NCI-H2029 (cell line): ENCODE data around the gene FAM83G.
"Not testable (repeated sequence)": the region's sequence is repeated elsewhere in the genome, so short reads cannot be mapped to it uniquely, and the experiment has no call there.

ENCODE experiments used
- DNase-seq: peaks from one replicate; lab custom pipeline; 2025; lab: John Stamatoyannopoulos, UW

Gene FAM83G

DNA sequence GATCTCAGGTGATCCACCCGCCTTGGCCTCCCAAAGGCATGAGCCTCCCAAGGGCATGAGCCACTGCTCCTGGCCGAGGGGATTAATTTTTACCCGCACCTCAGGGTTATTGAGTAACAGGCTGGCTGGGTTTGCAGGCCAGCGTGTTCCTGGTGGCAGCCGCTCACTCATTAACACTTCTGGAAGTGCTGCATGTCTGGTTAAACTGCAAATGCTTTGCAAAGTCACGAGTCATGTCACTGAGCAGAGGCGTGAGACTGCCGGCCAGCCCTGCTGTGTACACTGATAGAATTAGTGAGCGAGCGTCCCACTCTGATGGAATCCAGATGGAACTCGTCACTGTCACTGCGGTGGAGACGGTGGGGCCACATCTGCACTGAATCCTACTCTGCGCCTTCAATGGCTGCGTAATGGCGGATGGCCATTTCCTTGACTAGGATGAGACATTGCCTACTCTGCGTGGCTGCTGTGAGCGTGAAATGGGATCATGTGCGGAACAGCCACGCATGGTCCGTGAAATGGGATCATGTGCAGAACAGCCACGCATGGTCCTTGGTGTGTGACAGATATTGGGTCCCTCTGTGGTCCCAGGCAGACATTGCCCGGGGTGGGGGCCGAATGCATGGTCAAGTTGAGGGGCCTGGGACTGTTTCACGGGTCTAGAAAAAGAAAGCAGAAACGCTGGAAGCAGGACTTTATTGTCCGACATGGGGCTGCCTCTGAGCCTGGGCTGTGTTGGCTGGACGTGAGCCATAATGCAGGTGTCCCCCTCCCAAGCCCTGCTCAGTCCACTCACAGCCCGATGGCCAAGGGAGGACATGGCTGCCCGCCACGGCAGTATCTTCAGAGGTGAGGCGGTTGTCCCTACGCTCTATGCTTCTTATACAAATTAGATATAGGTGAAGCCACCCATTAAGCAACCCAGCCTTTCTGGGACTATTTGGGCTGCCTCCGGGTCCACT lies 53.3 kb downstream of the FAM83G start:
- no peak for DNase-seq

DNA sequence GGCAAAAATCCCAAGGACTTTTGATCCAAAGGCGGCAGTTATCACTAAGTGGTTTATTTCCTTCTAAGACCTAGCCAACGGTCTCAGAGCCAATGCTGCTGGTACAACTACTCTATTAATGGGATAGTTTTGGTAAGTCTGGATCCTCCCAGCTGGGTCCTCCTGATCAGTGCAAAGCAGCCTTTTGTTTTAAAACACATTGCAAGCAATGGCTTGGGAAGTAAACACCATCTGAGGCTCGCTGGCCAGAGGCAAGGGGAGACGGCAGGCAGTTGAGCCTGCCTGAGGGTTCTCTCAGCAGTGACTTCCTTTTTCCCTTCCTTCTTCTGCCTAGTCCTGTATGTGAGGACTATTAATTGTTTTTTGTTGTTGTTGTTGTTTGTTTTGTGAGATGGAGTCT lies 54.2 kb downstream of the FAM83G start:
- no peak for DNase-seq

DNA sequence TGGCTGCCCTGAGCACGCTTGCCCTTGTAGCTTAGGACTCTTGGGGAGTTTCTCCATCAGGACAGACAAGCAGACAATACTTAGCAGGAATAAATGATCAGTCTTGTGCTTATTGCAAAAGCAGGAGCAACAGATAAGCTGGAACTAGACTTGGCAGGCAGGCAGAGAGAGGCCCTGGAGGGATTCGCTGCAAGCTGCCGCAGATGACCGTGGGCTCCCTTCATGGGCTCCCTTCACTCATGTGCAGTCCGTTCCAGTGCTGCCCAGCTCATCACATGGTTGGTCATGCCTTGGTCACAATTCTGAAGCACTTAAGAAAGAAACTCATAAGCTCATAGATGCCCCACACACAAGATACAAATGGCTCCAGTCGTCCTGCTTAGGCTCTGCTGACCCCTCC lies 55.0 kb downstream of the FAM83G start:
- DNase-seq = no peak

DNA sequence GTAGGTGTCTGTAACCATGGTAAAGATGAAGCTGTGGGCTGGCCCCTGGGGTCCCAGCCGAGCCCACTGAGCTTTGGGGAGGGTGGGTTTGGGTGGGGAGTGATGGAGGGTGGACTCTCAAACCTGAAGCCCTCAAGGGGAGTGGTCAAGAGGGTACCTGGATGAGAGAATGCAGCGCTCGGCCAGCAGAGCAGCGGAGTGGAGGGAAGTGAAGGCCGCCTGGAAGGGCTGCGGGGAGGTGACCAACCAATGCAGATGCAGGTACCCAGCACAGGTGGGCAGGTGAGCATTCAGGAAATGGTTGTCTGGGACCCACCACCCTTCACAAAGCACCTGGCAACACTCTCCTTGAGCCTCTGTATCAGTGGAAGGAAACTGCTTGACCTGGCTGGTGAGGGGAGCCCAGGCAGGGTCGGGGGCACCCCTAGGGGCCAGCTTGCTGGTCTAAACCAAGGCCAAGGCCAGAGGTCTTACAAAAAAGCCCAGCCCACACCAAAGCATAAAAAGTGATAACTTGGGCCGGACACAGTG lies 56.0 kb downstream of the FAM83G start:
- no peak for DNase-seq

DNA sequence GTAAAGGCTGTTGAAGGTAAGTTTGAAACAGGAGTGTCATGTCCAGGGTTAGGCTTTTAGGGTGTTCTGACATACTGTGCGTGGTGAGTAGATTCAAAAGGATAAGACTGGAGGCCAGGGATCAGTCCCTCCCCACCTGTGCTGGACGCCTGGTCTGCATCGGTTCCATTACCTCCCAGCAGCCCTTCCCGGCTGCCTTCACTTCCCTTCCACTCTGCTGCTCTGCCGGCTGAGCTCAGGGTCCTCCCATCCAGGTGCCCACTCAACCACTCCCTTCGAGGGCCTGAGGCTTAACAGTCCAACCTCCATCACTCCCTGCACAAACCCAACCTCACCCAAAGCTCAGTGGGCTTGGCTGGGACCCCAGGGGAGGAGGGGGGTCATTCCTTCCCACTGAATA lies 56.7 kb downstream of the FAM83G start:
- DNase-seq = no peak

DNA sequence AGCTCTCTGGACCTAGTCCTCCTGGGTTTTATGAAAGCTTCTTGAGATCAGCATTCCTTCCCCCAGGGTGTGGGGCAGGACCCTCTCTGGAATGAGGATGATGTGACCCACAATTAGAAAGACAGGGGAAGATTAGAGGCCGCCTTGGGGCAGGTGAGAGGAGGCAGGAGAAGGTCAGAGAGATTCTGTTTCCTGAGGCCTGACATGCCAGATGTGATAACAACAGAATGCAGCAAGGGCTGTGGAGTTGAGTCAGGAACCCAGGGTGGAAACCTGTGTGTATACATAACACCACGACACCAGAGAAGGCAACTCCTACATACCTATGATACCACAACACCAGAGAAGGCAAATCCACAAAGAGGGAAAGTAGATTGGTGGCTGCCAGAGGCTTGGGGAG lies 58.0 kb downstream of the FAM83G start:
- no peak for DNase-seq

DNA sequence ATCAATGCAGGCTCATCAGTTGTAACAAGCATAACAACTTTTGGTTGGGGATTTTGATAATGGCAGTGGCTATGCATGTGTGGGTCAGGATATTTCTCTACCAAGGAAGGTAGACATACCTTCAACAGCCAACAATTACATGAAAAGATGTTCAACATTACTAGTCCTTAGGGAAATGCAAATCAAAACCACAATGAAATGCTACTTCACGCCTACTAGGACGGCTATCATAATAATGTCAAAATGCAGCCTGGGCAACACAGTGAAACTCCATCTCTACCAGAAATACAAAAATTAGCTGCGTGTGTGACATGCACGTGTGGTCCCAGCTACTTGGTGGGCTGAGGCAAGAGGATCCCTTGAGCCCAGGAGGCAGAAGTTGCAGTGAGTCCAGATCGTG lies 59.9 kb downstream of the FAM83G start:
- no peak for DNase-seq

DNA sequence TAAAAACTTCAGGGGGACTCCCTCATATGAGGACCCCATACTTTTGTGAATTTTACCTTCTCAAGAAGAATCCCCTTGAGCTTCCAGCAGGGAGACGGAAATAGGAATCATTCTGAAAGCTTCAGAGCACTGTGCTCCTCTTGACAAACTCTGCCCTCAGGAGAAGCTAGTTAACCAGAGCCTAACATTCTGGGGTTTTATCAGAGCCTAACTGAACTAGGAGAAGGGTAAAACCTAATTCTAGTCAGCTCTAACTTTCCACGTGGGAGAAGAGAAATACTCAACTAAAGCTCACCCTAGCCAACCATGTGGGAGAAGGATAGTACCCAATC lies 65.9 kb downstream of the FAM83G start:
- no peak for DNase-seq

DNA sequence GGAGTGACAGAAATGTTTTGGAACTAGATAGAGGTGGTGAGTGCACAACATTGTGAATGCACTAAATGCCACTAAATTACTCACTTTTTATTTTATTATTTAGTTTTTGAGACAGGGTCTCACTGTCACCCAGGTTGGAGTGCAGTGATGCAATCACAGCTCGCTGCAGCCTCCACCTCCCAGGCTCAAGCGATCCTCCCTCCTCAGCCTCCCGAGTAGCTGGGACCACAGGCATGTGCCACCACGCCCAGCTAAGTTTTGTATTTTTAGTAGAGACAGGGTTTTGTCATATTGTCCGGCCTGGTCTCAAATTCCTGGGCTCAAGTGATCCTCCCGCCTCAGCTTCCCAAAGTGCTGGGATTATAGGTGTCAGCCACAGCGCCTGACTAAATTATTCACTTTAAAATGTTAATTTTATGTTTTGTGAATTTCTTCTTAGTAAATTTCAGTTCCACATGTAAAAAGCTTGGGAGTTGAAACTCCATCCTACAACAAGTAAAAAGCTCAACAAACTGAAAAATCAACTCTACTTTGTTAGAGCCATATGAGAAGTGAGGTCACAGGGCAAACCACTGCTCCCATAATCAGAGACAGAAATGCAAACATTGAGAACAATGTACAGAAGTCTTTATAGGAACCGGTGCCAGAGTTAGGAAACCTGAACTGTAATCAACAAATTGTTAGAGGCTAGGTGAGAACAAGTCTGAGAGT lies 66.4 kb downstream of the FAM83G start:
- DNase-seq = no peak

DNA sequence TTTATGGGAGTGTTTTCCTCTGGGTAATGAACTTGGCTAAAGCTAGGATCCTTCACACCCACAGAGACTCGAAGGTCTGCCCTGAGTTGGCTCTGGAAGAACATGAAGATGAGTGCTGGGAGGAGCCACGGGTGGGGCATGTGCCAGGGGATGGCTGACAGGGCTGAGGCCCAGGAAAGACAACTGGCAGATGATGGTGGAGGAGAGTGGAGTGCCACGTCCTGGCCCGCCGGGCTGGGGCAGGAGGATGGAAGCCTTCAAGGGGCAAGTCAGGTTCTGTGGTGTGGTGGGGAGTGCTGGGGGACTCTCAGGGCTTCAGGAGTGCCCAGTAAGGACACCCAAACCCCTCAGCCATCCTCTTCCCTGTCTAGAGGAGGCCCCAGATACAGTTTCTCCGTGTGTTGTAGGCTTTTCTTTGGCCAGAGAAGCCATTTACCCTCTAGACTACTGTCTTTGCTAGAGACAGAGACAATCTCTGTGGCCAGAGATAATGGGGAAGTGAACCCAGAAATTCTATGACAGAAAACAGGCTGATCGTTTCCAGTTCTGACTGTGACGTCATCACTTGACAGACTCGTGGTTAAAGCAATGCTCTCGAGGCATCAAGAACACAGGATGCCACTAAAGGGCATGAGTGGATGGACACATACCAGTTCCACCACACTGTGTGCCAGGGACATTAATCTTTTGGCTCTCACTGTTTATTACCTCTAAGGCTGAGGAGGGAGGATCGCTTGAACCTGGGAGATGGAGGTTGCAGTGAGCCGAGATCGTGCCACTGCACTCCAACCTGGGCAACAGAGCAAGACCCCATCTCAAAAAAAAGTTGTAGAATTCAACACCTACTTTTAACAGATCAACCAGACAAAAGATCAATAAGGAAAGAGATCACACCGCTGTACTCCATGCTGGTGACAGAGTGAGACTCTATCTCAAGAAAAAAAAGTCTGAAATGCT lies 71.2 kb downstream of the FAM83G start:
- peak; percentile 3 for DNase-seq

DNA sequence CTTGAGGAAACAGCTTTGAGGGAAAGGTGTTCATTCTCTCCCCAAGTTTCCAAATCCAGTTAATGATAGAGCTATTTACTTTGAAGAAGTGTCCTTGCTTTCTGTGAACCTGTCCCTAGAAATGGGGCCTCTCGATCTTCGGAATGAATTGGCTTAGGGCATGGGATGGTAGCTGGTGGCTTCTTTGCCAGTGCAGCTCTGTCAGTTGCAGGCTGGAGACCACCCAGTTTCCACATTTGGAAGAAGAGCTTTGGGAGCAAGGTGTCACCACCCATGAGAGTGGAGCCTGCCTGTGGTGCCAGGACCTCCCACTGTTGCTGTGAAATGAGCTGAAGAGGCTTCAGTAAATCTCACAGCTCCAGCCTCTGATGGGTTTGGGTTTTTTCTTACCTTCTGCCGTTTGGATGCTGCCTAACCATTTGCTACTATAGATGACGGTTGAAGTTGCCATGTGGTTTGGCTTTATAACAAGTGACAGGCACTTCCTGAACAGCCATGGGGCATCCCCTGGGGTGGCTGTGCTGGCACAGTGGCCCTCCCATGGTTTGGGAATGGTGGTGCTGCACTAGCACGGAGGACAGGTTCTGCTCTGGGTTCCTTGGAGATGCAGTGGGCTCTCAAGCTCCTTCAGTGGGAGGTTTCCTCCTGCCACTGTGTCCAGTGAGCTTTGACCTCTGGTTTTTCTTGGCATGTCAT lies 72.1 kb downstream of the FAM83G start:
- no peak for DNase-seq

DNA sequence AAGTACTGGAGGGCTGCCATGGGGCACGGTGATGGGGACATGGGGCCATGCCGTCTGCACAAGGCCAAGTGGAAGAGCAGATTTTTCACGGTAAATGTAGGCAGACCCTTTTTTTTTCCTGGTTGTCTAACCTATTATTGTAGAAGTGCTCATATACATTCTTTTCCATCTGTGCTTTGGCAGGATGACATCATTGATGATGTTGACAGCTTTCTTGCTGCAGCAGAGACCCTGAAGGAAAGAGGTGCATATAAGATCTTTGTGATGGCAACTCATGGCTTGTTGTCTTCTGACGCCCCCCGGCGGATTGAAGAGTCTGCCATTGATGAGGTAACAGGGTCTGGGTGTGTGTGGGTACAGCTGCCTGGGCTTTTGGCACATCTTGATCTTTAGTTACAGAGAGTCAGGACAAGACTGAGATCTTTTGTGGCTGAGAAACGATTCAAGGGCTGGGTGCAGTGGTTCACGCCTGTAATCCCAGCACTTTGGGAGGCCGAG lies 75.9 kb downstream of the FAM83G start:
- DNase-seq = no peak

DNA sequence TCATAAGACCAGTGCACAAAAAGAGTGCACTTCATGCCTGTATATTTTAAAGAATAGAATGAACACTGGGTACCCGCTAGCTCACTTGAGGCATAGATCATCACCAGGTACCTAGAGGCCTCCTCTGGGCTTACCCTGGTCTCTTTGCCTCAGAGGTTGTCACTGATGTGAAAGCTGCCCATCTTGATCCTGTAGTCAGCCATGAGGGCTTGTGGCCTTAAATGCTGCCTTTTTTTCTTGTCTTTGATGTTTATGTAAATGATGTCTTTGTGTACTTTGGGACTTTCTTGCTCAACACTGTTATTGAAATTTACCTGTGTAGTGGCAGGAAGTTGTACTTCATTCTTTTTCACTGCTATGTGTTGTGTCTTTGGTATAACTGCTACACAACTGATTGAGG lies 79.4 kb downstream of the FAM83G start:
- no peak for DNase-seq

DNA sequence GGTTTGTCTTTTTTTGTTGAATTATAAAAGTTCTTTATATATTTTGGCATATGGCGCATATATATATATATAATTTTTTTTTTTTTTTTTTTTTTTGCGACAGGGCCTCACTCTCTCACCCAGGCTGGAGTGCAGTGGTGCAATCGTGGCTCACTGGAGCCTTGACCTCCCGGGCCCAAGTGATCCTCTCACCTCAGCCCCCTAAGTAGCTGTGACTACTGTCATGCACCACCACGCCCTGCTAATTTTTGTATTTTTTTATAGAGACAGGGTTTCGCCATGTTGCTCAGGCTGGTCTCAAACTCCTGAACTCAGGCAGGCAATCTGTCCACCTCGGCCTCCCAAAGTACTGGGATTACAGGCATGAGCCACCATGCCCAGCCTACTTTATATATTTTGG lies 82.0 kb downstream of the FAM83G start:
- DNase-seq = not testable (repeated sequence)

DNA sequence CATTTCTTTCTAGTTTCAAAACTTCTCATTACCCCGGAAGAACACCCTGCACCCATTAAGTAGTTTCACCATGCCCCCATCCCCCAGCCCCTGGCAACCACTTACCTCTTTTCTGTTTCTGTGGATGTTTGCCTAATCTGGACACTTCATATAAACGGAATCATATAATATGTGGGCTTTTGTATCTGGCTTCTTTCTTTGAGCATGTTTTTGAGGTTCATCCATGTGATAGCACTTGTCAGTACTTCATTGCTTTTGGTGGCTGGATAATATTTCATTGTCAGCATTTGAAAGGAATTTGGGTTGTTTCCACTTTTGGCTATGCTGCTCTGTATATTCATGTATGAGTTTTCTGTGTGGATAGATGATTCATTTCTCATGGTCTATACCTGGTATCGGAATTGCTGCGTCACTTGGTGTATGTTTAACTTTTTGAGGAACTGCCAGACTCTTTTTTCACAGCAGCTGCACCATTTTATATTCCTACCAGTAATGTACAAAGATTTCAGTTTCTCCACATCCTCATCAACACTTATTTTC lies 82.6 kb downstream of the FAM83G start:
- DNase-seq = no peak

DNA sequence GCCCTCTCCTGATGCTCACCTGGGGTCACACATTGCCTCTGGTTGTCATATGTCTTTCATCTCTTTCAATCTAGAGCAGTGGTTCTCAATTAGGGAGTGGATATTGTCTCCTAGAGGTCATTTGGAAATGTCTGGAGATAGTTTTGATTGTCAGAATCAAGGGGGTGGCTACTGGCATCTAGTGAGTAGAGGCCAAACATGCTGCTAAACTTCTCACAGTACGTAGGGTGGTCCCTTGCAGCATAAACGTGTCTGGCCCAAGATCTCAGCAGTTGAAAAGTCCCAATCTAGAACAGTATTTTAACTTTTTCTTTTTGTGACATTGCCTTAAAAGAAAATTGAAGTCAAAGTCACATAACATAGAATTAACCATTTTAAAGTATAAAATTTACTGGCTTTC lies 83.1 kb downstream of the FAM83G start:
- no peak for DNase-seq

DNA sequence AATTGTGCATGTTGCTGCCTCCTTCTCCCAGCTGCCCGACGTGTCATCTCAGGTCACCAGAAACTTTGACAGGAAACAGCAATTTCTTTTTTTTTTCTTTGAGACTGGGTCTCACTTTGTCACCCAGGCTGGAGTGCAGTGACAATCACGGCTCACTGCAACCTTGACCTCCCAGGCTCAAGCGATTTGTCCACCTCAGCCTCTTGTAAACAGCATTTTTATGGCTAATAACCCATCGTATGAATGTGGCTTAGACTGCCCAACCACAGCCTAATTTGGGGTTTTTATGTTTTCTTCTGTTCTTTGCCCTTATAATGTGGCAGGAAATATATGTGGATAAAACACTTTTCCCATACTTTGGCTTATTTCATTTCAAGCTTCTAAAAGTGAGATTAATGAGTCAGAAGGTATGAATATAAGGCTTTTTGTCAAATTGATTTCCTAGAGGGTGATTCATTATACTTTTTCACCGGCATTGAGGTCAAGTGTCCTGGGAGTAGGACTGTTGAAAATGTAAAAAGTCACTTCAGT lies 83.6 kb downstream of the FAM83G start:
- DNase-seq = no peak

DNA sequence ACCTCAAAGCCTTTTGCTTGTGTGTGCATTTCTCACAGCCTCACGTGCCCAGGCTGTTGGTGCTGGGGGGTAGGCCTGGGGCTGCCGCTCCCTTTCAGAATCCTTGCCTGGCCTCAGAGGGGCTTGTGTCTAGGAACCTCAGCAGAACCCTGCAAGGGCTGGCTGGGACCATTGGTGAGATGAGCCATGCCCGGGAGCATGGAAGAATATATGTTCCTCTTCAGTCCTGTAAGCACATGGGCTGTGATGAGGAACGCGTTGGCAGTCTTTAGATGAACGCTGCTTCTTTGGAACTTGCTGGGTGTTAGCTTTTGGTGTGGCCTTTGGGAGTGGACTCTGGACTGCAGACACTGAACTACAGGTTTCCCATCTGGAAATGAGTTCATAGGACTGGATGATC lies 84.6 kb downstream of the FAM83G start:
- DNase-seq = no peak
